ENCODE results near the gene SULT2B1.

GRCh38 chr19:48646001-48646721 lies 94.2 kb downstream of the SULT2B1 start, which contains the start of gene CA11:
- TF ChIP-seq CTCF (IDR thresholded peaks at IDR 0.05), result peak; percentile 94 to 96 (median 94)
- TF ChIP-seq EP300 (IDR thresholded peaks at IDR 0.05), result peak; percentile 72 to 77
